Lung (tissue), 12 donors: ENCODE measurements around the gene IFI16. TPM values are rescaled to one million over a fixed set of nuclear protein-coding genes. Genes with fewer than 3 reads are reported as not detected.
A peak's percentile ranks its signal among the peaks of the same experiment; 100 is the strongest.

Source experiments
- ATAC-seq: fragments of 200-7000 bp; cut with Tn5 transposase; one replicate; pipeline ENCODE4 v1.9.1; 2020; ENCODE audit warnings: moderate number of reproducible peaks; ENCODE audit not compliant: insufficient read depth, low FRiP score
- DNase-seq, 3 donors: peaks; one replicate each; pipeline ENCODE4 v3.0.0-alpha.2; 2013 to 2017
- H3K27ac ChIP-seq, 2 donors: one replicate each; pipeline ENCODE4 v1.5.1; 2013; ENCODE audit warnings: mild to moderate bottlenecking in 2 of 2, moderate library complexity in 2 of 2, control low read depth in 1 of 2, inconsistent platforms in 1 of 2, low read depth in 1 of 2, low read length in 1 of 2
- H3K27me3 ChIP-seq, 3 donors: one replicate each; pipeline ENCODE4 v1.5.1; 2013; ENCODE audit warnings: low read length in 2 of 3; ENCODE audit not compliant: control insufficient read depth in 3 of 3, insufficient read depth in 3 of 3
- H3K36me3 ChIP-seq, 4 donors: one replicate each; pipeline ENCODE4 v1.5.1; 2013; ENCODE audit warnings: low read length in 4 of 4, mild to moderate bottlenecking in 1 of 4, moderate library complexity in 1 of 4; ENCODE audit not compliant: control insufficient read depth in 4 of 4, insufficient read depth in 4 of 4
- H3K4me1 ChIP-seq, 5 donors: one replicate each; pipeline ENCODE4 v1.5.1; 2013; ENCODE audit warnings: low read length in 5 of 5, mild to moderate bottlenecking in 2 of 5, moderate library complexity in 1 of 5; ENCODE audit not compliant: control insufficient read depth in 5 of 5, insufficient read depth in 5 of 5
- H3K4me3 ChIP-seq: one replicate; pipeline ENCODE4 v1.5.1; 2013; ENCODE audit warnings: mild to moderate bottlenecking, control low read depth, moderate library complexity
- H3K9ac ChIP-seq, 2 donors: one replicate each; pipeline ENCODE4 v1.5.1; 2013; ENCODE audit warnings: low read length in 2 of 2, control low read depth in 1 of 2; ENCODE audit not compliant: insufficient read depth in 1 of 2
- H3K9me3 ChIP-seq, 4 donors: one replicate each; pipeline ENCODE4 v1.5.1; 2013; ENCODE audit warnings: low read length in 3 of 4, mild to moderate bottlenecking in 1 of 4, moderate library complexity in 1 of 4; ENCODE audit not compliant: control insufficient read depth in 4 of 4, insufficient read depth in 3 of 4
- CTCF ChIP-seq: IDR thresholded peaks from 2 replicates; pipeline ENCODE4 v1.5.1; 2012; ENCODE audit warnings: mild to moderate bottlenecking; ENCODE audit errors: control extremely low read depth, extremely low read depth
- WGBS, 2 donors: extraction: QIAGEN DNeasy Blood & Tissue Kit; methylation state at CpG; one replicate each; pipeline ENCODE4 v1.1.7; 2013; 5-methylcytosine and 5-hydroxymethylcytosine counted together
- polyA plus RNA-seq, 2 donors: library from polyadenylated mRNA; stranded (reverse); fragments of 200-250 nt; gene quantifications; one replicate each; pipeline ENCODE4 v1.2.1, GENCODE V29; 2013
- total RNA-seq, 2 donors: library from RNA; depleted of rRNA in 1 of 2; stranded (reverse); fragments of >200 nt in 1 of 2; gene quantifications; one replicate each; pipeline ENCODE4 v1.2.1, GENCODE V29; 2014 to 2021
- donor health status: control.
- donor health status: control.
- donor health status: Bipolar disorder and iron deficiency.
- donor health status: healthy.
- donor health status: DM: yes; HTN: yes; CAD: no.

The IFI16 gene
- total and polyA plus RNA-seq, 4 donors, result 60.7 to 124 (median 81.4) TPM

- H3K4me3 ChIP-seq, result no peak overlapping the region
- H3K36me3 ChIP-seq, result no peaks in the 10 kb centered on the region
- no peak overlapping the region for H3K27ac ChIP-seq
- H3K4me1 ChIP-seq, result no peaks in the 10 kb centered on the region
- ATAC-seq, result no peak
- DNase-seq, result no peak
- no peaks in the 10 kb centered on the region for H3K9me3 ChIP-seq
- peak; percentile 28 for TF ChIP-seq CTCF
- no peak overlapping the region for H3K9ac ChIP-seq
- WGBS, 2 donors, result 87 to 96% methylated on average over 4 of the region's 4 CpGs
- H3K27me3 ChIP-seq, result no peaks in the 10 kb centered on the region
These were observed 79.6 kb downstream of the IFI16 start for GRCh38 chr1:159089184-159089791.

GRCh38 chr1:159090286-159091179 is 80.8 kb downstream of the IFI16 start:
- Histone ChIP-seq H3K27me3 (no peaks in the 10 kb centered on the region), H3K27ac (no peak overlapping the region), H3K9me3 (no peaks in the 10 kb centered on the region), H3K9ac (no peak overlapping the region), H3K36me3 (no peaks in the 10 kb centered on the region), H3K4me3 (no peak overlapping the region), H3K4me1 (no peaks in the 10 kb centered on the region)
- WGBS, 2 donors, result 82 to 88% methylated on average over 4 of the region's 4 CpGs
- ATAC-seq (no peak), DNase-seq (no peak)
- no peak for TF ChIP-seq CTCF

- no peak overlapping the region for H3K27ac ChIP-seq
These were observed 81.5 kb downstream of the IFI16 start for GRCh38 chr1:159091180-159091560.

More at GRCh38 chr1:159091180-159091560, 81.5 kb downstream of the IFI16 start:
- no peaks in the 10 kb centered on the region for H3K9me3 ChIP-seq
- H3K4me1 ChIP-seq, result no peaks in the 10 kb centered on the region
- no peak overlapping the region for H3K9ac ChIP-seq
- DNase-seq (no peak), ATAC-seq (no peak)
- H3K4me3 ChIP-seq, result no peak overlapping the region
- H3K36me3 ChIP-seq, result no peaks in the 10 kb centered on the region
- TF ChIP-seq CTCF, result no peak
- 64 to 68% methylated on average over 2 of the region's 2 CpGs for WGBS, 2 donors
- H3K27me3 ChIP-seq, result no peaks in the 10 kb centered on the region
